Measurements from ENCODE around the gene EXOSC7.
"Not testable (repeated sequence)": the region's sequence is repeated elsewhere in the genome, so short reads cannot be mapped to it uniquely, and the experiment has no call there.

EXOSC7 gene

GRCh38 chr3:44932271-44932670 is 43.8 kb upstream of the EXOSC7 start:
- TF ChIP-seq, protein P1, sequence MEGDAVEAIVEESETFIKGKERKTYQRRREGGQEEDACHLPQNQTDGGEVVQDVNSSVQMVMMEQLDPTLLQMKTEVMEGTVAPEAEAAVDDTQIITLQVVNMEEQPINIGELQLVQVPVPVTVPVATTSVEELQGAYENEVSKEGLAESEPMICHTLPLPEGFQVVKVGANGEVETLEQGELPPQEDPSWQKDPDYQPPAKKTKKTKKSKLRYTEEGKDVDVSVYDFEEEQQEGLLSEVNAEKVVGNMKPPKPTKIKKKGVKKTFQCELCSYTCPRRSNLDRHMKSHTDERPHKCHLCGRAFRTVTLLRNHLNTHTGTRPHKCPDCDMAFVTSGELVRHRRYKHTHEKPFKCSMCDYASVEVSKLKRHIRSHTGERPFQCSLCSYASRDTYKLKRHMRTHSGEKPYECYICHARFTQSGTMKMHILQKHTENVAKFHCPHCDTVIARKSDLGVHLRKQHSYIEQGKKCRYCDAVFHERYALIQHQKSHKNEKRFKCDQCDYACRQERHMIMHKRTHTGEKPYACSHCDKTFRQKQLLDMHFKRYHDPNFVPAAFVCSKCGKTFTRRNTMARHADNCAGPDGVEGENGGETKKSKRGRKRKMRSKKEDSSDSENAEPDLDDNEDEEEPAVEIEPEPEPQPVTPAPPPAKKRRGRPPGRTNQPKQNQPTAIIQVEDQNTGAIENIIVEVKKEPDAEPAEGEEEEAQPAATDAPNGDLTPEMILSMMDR (IDR thresholded peaks at IDR 0.05; ENCODE audit: low read depth, low read length): no peak
- in situ Hi-C loops (cut with HindIII; ENCODE audit: low sequenced_read_pairs): no loop called here

GRCh38 chr3:44932986-44933944 is 42.8 kb upstream of the EXOSC7 start:
- in situ Hi-C loops (cut with HindIII; ENCODE audit: low sequenced_read_pairs): no loop called here
- TF ChIP-seq, protein P1 (IDR thresholded peaks at IDR 0.05; ENCODE audit: low read depth, low read length): no peak
- no peak overlapping the region for H3K4me3 ChIP-seq (ENCODE audit: low read depth, low read length)
- DNase-seq (ENCODE audit: low read depth, low spot score): no peak

More at GRCh38 chr3:44932271-44932670, 43.8 kb upstream of the EXOSC7 start:
- no peak overlapping the region for H3K4me3 ChIP-seq (ENCODE audit: low read depth, low read length)
- DNase-seq (ENCODE audit: low read depth, low spot score): no peak

DNA sequence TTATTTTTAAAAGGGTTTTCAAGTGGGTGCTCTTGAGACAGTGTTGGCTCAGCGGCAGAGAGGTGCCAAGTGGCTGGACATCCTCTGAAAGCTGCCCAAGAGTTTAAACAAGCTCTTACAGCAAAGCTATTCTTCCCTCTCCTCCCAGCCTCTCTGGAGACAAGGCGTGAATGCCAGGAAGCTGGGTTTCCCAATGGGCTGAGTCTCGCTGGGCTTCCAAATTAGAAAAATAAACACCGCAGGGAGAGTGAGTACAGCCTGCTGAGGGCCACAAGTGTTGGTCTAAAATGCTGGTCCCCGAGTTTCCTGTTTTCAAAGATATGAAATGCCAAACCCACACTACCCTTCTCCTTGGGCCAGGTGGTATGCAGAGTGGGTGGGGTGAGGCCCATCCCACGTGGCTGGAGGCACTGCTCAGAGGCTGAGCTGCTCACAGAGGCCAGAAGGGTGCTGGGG is 36.4 kb upstream of the EXOSC7 start:
- in situ Hi-C loops (cut with HindIII; ENCODE audit: low sequenced_read_pairs): no loop called here
- TF ChIP-seq, protein P1 (IDR thresholded peaks at IDR 0.05; ENCODE audit: low read depth, low read length): no peak
- no peak overlapping the region for H3K4me3 ChIP-seq (ENCODE audit: low read depth, low read length)
- peak; percentile 34 for DNase-seq (ENCODE audit: low read depth, low spot score)

GRCh38 chr3:44942202-44942921 is 33.7 kb upstream of the EXOSC7 start:
- peak; percentile 40 for DNase-seq (ENCODE audit: low read depth, low spot score)
- H3K4me3 ChIP-seq (ENCODE audit: low read depth, low read length): no peak overlapping the region
- in situ Hi-C loops (cut with HindIII; ENCODE audit: low sequenced_read_pairs): no loop called here
- TF ChIP-seq, protein P1 (IDR thresholded peaks at IDR 0.05; ENCODE audit: low read depth, low read length): no peak

GRCh38 chr3:44948239-44948638 is 27.8 kb upstream of the EXOSC7 start:
- H3K4me3 ChIP-seq (ENCODE audit: low read depth, low read length): no peak overlapping the region
- DNase-seq (ENCODE audit: low read depth, low spot score): no peak
- TF ChIP-seq, protein P1 (IDR thresholded peaks at IDR 0.05; ENCODE audit: low read depth, low read length): no peak
- in situ Hi-C loops (cut with HindIII; ENCODE audit: low sequenced_read_pairs): no loop called here

DNA sequence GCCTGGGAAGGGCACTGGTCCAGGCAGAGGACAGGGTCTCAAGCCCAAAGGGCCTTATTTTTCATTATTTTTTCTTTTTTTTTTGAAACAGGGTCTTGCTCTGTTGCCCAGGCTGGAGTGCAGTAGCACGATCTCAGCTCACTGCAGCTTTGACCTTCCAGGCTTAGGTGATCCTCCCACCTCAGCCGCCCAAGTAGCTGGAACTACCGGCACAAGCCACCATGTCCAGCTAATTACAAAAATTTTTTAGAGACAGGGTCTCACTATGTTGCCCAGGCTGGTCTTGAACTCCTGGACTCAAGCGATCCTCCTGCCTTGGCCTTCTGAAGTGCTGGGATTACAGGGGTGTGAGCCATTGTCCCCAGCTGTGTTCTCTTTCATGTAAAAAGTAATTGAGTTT is 26.3 kb upstream of the EXOSC7 start:
- DNase-seq (ENCODE audit: low read depth, low spot score); H3K4me3 ChIP-seq (ENCODE audit: low read depth, low read length); in situ Hi-C loops (cut with HindIII; ENCODE audit: low sequenced_read_pairs): not testable (repeated sequence)
